ENCODE data around the gene GRM5.
"Not testable (repeated sequence)": the region's sequence is repeated elsewhere in the genome, so short reads cannot be mapped to it uniquely, and the experiment has no call there.

GRM5 gene

GRCh38 chr11:88835709-88836108 is 230.1 kb downstream of the GRM5 start:
- DNase-seq (ENCODE audit: low spot score), result not testable (repeated sequence)

- DNase-seq (ENCODE audit: low spot score), result no peak
These were observed 234.4 kb downstream of the GRM5 start for GRCh38 chr11:88831303-88831890.

- DNase-seq (ENCODE audit: low spot score), result no peak
These were observed 238.6 kb downstream of the GRM5 start for GRCh38 chr11:88827018-88827676.

- DNase-seq (ENCODE audit: low spot score), result no peak
These were observed 246.2 kb downstream of the GRM5 start for GRCh38 chr11:88819616-88820015.

GRCh38 chr11:88818978-88819377 is 246.8 kb downstream of the GRM5 start:
- DNase-seq (ENCODE audit: low spot score), result no peak

GRCh38 chr11:88815505-88815904 is 250.3 kb downstream of the GRM5 start:
- no peak for DNase-seq (ENCODE audit: low spot score)

GRCh38 chr11:88814076-88814475 is 251.7 kb downstream of the GRM5 start:
- no peak for DNase-seq (ENCODE audit: low spot score)

GRCh38 chr11:88813233-88813915 is 252.4 kb downstream of the GRM5 start:
- DNase-seq (ENCODE audit: low spot score), result no peak

- no peak for DNase-seq (ENCODE audit: low spot score)
These were observed 255.2 kb downstream of the GRM5 start for GRCh38 chr11:88810420-88811097.

GRCh38 chr11:88809126-88809525 is 256.7 kb downstream of the GRM5 start:
- DNase-seq (ENCODE audit: low spot score), result no peak

- no peak for DNase-seq (ENCODE audit: low spot score)
These were observed 258.4 kb downstream of the GRM5 start for GRCh38 chr11:88807349-88807748.

- DNase-seq (ENCODE audit: low spot score), result no peak
These were observed 259.4 kb downstream of the GRM5 start for GRCh38 chr11:88806410-88806809.

GRCh38 chr11:88801484-88802123 is 264.2 kb downstream of the GRM5 start:
- no peak for DNase-seq (ENCODE audit: low spot score)

- peak; percentile 34 for DNase-seq (ENCODE audit: low spot score)
These were observed 265.8 kb downstream of the GRM5 start for GRCh38 chr11:88799771-88800500.

- no peak for DNase-seq (ENCODE audit: low spot score)
These were observed 275.6 kb downstream of the GRM5 start for GRCh38 chr11:88790182-88790581.

GRCh38 chr11:88779577-88779976 is 286.2 kb downstream of the GRM5 start:
- peak; percentile 65 for DNase-seq (ENCODE audit: low spot score)

GRCh38 chr11:88770475-88771079 is 295.2 kb downstream of the GRM5 start:
- no peak for DNase-seq (ENCODE audit: low spot score)

GRCh38 chr11:88744140-88744539 is 321.6 kb downstream of the GRM5 start:
- no peak for DNase-seq (ENCODE audit: low spot score)

- DNase-seq (ENCODE audit: low spot score), result no peak
These were observed 326.3 kb downstream of the GRM5 start for GRCh38 chr11:88739524-88739923.

- DNase-seq (ENCODE audit: low spot score), result peak; percentile 77
These were observed 356.2 kb downstream of the GRM5 start for GRCh38 chr11:88709567-88709966.

GRCh38 chr11:88704485-88704884 is 361.3 kb downstream of the GRM5 start:
- no peak for DNase-seq (ENCODE audit: low spot score)

All from putamen (tissue), 1 donor.